Erythroblast (primary cell): ENCODE data around the gene SRRM1.
"Not testable (repeated sequence)": the region's sequence is repeated elsewhere in the genome, so short reads cannot be mapped to it uniquely, and the experiment has no call there.

Experiments used
- GATA1 ChIP-seq: IDR thresholded peaks from 2 replicates; pipeline ENCODE4 v1.6.1; 2011; ENCODE audit warnings: low read depth, mild to moderate bottlenecking, control low read depth, low read length, moderate library complexity
- POLR2A ChIP-seq: IDR thresholded peaks from 2 replicates; pipeline ENCODE4 v1.6.1; 2011; ENCODE audit warnings: mild to moderate bottlenecking, low read length

DNA sequence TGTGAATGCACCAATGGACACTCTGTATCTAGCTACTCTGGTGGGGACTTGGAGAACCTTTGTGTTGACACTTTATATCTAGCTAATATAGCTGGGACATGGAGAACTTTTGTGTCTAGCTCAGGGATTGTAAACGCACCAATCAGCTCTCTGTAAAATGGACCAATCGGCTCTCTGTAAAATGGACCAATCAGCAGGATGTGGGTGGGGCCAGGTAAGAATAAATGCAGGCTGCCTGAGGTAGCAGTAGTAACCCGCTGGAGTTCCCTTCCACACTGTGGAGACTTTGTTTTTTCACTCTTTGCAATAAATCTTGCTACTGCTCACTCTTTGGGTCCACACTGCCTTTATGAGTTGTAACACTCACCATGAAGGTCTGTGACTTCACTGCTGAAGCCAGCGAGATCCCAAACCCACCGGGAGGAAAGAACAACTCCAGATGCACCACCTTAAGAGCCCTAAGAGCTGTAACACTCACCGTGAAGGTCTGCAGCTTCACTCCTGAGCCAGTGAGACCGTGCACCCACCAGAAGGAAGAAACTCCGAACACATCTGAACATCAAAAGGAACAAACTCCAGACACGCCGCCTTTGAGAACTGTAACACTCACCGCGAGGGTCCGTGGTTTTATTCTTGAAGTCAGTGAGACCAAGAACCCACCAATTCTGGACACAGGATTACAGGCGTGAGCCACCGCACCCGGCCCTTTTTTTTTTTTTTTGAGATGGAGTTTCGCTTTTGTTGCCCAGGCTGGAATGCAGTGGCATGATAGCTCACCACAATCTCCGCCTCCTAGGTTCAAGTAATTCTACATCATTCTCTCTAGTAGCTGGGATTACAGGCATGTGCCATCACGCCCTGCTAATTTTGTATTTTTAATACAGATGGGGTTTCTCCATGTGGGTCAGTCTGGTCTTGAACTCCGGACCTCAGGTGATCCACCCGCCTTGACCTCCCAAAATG is 79.3 kb downstream of the SRRM1 start:
- TF ChIP-seq POLR2A, GATA1: not testable (repeated sequence)
